Hematopoietic multipotent progenitor cell (in vitro differentiated cells): ENCODE results near the gene FAAP100. TPM values are rescaled to one million over a fixed set of nuclear protein-coding genes. Genes with fewer than 3 reads are reported as not detected.

ENCODE experiments used
- DNase-seq, 3 donors: peaks; one replicate each; pipeline ENCODE4 v3.0.0-alpha.2; 2011 to 2015; ENCODE audit warnings: low read depth in 2 of 3, low spot score in 2 of 3
- total RNA-seq: library from RNA; depleted of rRNA; stranded (reverse); fragments of >200 nt; gene quantifications from one replicate; pipeline ENCODE4 v1.2.3, GENCODE V29; 2012

The FAAP100 gene
- total RNA-seq, 1 donor = 27.7 TPM

DNA sequence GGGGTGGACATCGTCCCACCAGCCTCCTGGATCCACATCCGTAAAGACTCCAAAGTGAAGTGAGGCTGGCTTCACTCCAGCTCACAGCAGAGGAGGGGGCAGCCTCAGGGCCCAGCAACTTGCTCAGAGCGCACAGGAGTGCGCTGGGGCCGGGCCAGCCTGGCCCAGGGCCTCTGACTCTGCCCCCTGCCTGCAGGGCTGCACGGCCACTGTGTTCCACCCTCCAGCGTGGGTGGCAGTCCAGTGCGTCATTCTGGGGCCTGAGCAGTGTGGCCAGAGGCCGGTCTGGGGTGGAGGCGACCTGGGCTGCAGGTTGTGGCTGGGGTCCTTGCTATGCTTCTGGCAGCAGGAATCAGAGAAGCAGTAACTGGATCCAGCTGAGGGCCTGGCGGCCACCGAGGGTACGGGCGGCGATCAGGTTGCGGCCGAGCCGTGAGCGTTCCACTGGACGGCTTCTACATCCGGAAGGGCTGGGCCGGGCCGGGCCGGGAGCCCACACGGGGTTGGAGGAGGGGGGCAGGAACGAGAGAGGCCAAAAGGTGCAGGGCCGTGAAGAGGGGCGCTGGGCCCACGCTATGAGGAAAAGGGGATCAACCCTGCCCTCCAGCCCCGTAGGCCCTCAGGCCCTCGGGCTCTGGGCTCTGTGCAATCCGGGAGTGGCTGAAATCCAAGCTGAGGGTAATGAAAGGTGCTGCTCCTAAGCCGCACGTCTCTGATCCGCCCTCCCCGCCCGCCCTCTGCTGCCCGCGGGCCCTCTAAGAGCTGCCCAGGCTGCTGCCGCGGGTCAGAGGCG lies 24.4 kb downstream of the FAAP100 start, which contains the start of gene FSCN2:
FSCN2 (plus strand) TSS at position 787 of the 793 bp plus-strand sequence. CDS start 155 bp downstream, outside the sequence.
- DNase-seq = no peak

DNA sequence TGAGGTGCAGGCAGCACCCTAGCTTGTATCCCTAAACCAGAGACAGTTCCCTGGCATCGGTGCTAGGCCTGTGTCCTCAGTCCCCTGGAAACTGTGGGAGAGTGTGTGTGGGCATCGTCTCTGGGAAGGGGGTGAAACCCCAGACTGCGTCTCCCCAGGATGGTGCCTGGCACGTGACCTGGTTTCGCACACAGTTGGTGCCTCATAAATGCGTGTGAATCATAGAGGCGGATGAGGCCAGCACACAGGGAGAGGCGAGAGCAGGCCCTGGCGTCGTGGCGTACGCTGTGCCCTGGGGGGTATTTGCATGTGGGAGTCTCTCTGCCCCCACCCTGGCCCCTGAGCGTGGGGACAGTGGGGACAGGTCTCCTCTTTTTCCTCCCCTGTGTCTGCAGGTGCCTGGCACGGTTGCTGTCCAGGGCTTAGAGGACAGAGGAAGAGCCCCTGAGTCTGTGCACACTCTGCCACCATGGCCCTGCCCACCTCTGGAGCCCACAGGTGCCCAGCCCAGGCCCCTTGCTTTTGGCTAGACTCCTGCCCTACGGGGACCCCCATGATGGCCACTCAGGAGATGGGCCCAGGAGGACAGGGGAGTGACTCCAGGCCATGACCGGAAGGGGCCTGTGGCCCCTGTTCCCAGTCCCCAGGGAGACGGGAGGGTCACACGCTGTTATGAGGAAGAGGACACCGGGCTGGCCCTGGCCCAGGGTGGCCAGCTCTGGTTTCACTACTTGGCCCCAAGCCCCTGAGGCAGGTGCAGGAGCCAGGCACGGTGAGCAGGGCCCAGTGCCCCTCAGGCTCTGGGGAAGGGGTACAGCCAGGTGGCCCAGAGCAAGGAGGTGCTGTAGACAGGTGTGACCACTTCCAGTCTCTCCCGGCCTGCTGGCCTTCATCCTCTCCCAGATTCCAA lies 25.2 kb downstream of the FAAP100 start:
- DNase-seq = no peak

DNA sequence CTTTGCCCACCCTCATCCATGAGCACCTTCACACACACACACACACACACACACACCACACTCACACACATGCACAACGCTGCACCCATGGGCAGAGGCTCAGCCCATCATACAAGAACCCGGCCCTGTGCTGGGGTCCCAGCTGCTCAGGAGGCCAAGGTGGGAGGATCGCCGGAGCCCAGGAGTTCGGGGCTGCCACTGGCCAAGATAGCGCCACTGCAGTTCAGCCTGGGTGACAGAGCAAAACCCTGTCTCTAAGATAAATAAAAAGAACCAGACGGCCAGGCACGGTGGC lies 27.3 kb downstream of the FAAP100 start:
- DNase-seq = no peak

DNA sequence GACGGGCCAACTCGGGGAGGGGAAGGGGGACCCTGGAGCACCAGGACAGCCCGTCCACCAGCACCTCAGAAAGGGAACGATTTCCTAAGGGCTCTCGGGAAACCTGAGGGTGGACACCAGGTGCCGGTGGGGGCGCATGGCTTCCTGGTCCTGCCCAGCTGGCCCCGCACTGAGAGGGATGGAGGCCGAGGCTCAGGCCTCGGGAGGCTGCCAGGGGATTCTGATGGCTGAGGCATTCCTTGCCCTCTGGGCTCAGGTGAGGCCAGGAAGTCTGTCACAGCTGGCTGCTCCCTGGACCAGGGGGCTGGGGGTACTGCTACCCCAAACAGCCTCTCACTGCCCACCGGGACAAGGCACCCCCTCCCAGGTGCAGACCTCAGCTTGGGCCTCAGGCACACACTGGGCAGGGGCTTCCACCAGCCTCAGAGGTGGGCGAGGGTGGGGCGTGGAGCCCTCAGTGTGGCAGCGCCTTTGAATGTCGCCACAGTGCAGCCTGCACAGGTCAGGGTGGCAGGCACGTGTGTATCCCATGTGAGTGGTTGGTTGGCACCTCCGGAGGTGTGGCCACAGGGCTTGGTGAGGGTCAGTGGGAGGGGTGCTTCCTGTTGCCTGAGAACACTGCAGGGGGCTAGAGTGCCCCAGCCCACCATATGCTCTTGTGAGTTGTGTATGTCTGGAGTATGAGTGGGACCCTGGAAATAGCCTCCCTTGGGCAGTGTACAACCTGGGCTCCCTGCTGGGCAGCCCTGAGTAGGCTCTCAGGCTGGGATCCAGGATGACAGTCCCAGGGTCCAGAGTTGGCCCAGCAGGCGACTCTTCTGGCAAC lies 27.9 kb downstream of the FAAP100 start:
- no peak for DNase-seq

DNA sequence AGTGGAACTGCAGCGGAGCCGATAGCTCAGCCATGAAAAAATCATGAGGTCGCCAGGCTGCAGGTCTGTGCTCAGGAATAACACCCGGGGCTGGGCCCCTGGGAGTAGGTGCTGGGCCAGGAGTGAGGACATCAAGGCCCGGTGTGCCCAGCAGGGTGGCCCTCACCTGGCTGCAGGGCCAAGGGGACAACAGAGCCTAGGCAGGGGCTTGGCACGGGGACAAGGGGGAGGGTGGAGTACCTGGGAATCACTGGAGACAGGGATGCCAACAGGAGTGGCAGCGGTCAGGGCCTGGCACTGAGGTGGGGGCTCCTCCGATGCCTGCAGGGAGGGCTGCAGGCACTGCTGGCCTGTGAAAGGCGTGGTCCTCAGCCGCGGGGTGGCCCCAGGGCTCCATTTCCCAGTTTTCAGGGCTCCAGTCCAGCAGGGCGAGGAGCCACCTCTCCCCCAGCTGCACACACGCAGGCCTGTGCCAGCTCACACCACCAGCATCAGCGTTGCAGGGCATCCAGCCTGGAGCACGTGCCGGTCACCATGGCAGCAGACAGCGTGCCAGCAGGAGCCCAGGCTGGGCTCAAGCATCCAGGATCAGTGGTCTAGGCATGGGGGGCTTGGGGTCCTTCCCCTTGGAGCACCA lies 28.6 kb downstream of the FAAP100 start:
- no peak for DNase-seq

DNA sequence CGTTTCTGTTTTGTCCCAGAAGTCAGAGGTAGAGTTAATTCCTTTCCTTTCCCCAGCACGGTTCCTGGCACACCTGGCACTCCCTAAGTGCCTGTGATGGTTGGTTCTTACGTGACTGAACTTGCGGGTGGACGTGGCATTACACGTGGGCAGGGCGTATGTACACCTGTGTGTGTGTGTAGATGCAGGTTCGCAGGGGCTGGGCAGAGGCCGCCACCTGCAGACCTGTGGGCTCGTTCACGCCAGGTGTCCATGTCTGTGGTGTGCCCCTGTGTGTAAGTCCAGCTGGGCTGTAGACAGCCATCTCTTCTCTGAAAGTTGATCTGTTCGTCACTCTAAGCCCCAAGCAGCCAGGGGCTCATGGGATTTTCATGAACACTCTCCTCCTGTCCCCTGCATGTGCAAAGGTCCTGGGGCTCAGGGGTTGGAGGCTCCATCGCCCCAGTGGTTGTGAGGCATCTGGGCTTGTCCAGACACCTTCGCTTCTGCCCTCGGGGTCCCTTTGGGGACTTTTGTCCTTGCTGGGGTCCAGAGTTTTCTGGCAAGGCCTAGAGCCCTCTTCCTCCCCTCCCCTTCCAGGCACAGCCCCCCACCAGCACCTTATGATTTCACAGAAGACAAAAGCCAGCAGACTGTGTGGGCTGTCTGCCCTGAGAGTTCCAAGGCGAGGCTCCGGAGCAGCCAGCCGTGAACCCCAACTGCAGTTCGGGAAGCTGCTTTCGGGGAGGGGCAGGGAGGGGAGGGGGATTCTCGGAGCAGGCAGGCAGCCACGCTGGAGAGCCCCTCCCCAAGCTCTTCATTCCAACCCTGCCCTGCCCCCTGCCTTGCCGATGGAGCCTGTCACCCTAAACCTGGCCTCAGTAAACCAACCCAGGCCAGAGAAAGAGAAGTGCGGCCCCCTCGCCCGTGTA lies 29.4 kb downstream of the FAAP100 start:
- peak in 2 of 3 donors; percentile 71 to 80 for DNase-seq

DNA sequence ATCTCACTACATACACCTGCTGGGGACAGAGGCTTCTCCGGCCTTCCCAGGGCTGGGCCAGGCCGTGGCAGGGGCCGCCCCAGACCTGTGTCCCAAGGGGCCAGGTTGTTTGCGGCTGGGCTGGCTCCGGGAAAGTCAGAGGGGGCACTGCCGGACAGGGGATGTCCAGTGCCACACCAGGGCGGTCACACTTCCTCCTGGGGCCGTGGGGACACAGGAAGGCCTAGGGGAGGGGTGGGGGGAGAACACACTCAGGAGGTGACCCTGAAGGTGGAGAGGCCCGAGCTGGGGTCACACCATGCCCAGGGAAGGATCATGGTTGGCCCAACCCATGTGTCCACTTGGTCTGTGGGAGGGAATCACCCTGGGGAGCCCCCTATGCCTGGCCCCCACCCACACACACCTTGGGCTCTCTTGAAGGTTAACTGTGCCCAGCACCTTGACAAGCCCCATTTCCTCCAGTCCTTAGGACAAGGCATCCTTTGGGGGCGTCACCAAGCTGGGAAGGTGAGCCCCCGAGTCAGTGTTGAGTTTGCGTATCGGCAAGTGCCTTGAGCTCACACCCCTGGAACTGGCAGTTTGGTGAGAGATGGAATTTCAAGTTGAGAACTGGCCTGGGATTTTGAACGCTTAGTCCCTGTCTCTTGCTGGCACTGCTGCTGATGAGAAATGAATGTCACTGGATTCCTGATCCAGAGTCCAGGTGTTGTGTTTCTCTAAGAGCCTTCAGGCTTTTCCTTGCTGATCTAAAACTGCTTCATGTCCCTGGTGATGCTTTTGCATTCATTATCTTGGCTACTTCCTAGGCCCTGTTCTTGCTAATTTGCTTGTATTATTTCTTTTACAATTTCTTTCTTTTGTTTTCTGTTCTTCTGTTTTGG lies 31.9 kb downstream of the FAAP100 start:
- no peak for DNase-seq

DNA sequence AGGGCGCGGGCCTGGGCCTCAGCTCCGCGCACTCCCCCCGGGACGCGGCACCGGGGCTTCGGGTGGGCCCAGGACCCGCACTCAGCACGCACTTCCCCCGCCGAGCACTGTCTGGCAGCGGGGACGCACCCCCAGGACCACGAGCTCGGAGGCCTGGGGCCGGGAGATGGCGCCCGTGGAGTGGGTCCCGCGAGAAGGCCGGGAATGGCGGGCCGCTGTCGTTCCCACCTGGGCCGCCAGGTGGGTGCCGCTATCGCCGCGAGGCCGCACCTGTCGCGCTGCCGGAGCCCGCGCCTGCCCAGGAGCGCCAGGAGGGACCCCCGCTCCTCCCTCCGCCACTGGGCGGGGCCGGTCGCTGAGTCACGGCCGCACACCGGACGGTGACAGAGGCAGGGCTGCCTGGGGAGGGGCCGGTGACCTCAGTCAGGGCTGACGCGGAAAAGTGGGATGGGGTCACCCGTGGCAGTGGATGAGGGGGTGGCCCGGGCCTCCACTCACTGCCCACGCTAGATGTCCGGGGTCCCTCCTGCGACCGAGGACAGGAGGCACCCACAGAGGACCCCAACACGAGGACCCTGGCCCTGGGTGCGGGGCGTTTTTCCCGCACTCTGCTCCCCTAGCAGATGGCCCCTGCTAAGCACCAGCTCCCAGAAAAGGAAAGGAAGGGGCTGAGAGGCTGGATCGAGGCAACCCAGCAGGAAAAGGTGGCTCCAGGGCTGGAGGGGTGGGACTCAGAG lies 32.7 kb downstream of the FAAP100 start:
- peak in 2 of 3 donors; percentile 49 to 73 for DNase-seq

DNA sequence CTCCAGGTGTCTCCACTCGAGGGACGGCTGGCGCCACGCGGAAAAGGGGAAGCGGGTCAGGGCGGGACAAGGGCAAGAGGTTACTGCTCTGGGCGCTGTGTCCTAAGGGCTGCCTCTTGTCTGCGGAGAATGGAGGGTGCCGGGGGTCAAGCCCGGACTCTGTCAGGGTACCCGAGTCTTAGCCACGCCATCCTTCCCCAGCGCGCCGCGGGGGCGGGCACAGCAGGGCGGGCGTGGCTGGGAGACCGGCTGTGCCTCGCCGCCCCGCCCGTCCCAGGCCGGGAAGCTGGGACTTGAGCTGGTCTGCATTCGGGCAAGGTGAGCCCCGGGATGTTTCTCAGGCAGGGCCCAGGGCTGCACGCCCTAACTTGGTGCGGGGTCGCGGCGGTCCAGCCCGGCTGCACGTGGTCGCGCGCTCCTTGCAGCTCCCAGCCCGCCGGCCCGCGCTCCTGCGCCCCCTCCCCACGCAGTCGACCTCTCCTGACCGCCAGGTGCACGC lies 33.3 kb downstream of the FAAP100 start:
- no peak for DNase-seq

DNA sequence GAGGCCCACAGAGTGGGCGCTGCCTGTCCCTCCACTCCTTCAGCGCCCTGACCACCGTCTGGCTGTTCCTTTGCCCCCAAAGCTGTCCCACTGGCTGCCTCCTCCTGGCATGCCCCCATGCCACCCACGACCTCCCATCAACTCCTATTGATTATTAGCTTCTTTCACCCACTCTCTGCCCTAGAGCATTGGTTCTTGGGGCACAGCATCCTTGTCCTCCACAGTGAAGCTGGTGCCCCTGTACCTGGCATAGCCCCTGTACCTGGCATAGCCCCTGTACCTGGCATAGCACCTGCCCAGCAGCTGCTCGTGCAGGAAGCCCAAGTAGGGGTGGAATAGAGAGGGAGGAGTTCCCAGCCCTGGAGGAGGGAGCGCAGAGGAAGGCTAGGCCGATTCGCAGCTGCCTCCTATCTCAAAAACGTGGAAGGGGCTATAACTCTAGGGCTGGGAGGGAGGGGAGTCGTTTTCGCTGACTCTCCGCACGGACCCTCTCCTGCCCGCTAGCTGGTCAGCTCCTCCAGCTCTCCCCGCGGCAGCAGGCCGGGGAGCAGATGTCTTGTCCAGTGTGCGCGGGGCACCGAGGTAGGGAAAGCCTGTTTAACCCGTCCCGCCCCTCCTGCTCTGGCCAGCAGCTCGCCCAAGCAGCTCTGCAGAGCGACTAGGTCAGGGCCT lies 33.9 kb downstream of the FAAP100 start:
- DNase-seq = no peak

DNA sequence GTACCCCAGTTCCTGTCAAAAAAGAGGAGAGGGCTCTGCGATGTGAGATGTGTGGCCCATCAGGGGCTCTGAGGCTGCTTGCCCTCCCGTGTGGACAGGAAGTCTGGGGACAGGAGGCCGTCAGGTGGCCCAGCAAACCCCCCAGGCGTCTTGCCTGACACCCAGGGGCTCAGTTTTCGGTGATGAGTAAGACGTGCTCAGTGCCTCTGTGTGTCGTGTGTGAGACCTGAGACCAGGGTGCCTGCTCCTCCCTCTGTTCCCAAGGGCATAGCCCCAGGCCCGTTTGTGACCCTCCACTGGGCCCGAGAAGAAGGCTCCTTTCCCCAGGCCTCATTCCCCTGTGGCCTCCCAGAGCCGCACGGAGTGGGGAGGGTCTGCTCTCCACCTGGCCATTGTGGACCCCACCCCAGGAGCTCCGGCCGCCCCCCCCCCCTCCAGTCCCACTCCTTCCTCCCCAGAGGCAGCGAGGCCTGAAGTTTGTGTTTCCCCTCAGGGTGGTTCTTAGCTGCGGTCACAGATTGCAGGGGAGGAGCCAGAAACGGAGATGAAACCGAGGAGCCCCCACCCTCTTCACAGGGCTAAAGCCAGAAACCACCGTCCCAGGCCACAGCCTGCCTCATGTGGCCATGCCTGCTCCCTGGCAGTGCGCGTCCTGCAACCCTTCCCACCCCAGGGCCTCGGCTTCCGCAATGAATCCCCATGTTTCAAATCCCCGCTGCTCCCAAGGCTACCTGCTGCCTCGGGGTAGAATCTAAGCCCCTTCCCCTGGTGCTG lies 34.6 kb downstream of the FAAP100 start:
- DNase-seq = no peak

DNA sequence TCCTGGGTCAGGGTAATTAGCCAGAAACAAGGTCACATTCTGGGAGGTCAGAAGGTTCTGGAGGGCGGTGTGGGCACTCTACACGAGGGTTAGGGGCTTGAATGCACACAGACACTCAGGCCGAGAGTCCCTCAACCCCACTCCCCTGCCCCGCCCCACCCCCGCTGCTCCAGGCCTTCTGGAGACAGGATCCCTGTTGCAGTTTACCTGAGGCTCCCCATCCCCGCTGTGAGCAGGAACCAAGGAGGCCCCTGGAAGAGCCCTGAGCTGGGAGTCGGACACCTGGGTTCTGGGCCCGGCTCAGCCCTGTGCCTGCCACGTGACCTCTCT lies 35.2 kb downstream of the FAAP100 start:
- DNase-seq = no peak

DNA sequence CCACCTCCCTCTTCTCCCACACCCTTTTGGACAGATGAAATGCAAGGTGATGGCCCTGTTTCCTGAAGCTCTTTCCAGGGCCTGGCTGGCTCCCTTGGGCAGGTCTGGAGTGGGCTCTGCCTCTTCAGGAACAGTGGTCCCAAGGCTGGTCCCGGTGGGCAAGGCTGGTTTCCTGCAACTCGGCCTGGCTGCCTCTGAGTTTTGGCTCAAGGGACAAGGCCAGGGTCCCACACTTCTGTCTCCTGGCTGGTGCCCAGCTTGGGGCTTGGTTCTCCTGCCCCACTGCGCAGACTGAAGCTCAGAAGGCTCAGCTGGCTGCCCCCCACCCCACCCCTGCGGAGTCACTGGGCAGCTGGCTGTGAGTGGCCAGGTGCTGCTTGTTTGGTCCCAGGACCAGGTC lies 35.7 kb downstream of the FAAP100 start:
- DNase-seq = no peak

DNA sequence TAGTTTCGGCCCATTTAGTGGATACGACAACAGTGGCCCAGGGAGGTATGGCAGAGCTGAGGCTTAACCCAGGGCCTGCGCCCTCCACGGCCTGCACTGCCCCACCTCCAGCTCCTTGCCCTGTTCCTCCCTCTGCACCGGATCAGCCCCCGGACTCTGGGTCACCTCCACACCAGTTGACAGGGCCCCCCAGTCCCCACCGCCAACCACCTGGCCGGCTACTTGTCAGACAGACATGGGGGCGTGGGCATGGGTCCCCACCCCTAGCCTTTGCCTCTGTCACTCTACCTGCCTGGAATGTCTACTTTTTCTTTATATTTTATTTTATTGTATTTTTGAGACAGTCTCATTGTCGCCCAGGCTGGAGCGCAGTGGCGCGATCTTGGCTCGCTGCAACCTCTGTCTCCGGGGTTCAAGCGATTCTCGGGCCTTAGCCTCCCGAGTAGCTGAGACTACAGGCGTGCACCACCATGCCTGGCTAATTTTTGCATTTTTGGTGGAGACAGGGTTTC lies 36.6 kb downstream of the FAAP100 start:
- DNase-seq = no peak

DNA sequence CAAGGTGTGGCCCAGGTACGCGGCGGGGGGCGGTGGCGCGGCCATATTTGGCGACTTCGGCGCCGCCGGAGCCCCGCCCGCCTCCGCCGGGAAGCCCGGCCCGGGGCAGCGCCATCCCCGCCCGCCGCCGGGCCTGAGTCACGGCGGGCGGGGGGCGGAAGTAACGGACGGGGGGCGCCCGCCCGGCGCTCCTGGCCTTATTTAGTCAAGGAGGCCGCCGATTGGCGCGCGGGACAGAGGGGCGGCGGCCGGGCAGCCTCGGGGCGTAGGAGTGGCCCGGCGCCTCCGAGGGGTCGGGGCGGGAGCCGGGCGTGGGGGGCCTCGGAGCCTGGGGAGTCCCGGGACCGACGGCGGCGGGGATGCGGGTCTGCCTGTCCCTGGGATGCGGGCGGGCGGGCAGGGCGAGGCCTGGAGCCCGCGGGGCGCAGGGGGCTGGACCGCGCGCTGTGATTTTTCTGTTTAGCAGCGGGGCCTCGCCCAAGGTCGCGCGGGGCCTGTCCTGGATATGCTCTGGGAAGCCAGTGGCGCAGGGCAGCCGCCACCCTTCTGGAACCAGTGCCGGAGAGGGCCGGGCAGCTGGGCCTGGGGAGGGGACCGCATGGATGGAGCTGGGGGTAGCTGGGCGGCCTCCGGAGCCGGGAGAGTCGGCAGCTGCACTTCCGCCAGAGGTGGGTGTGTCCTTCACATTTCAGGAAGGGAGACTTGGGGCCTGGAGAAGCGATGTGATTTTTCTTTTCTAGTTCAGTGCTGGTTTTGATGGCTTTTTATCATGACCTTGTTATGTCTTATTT lies 37.2 kb downstream of the FAAP100 start:
- DNase-seq = peak in 2 of 3 donors; percentile 61 to 73

DNA sequence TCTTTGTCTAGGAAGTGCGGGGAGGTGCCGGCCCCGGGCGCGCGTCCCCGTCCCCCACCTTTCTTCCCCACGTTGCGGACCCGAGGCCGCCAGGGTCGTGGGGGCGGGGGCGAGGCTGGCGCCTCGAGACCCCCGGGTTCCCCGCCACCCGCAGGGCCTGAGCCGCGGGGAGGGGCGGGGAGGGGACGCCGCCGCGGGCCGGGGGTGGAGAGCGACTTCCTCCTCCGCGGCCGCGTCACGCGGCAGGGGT lies 37.7 kb downstream of the FAAP100 start:
- DNase-seq = no peak
